Neural cell (in vitro differentiated cells): ENCODE results near the gene CFAP20DC. TPM values are rescaled to one million over a fixed set of nuclear protein-coding genes. Genes with fewer than 3 reads are reported as not detected.

Experiments
- H2AFZ ChIP-seq: fragments of 200-600, 300-800 bp; sonication (generic), shearing (Covaris generic); 2 replicates; pipeline ENCODE4 v1.6.0; 2014; ENCODE audit warnings: low read depth, mild to moderate bottlenecking, antibody characterized with exemption, low read length, moderate library complexity
- H3F3A ChIP-seq: fragments of 200-600 bp; shearing (Covaris generic); 2 replicates; pipeline ENCODE4 v1.6.1; 2016; ENCODE audit warnings: mild to moderate bottlenecking, moderate library complexity, mixed read lengths, antibody characterized with exemption, low read length; ENCODE audit not compliant: insufficient read depth, poor library complexity, severe bottlenecking
- H3K27ac ChIP-seq: fragments of 200-600, 300-800 bp; sonication (generic), shearing (Covaris generic); 2 replicates; pipeline ENCODE4 v1.5.1; 2014; ENCODE audit warnings: mild to moderate bottlenecking, low read length, moderate library complexity
- H3K27me3 ChIP-seq: fragments of 300-800, 200-600 bp; sonication (generic), shearing (Covaris generic); 2 replicates; pipeline ENCODE4 v1.6.0; 2014; ENCODE audit warnings: mild to moderate bottlenecking, low read depth, low read length, moderate library complexity; ENCODE audit not compliant: insufficient read depth
- H3K36me3 ChIP-seq: fragments of 300-800, 200-600 bp; sonication (generic), shearing (Covaris generic); 2 replicates; pipeline ENCODE4 v1.5.1; 2014; ENCODE audit warnings: mild to moderate bottlenecking, antibody characterized with exemption, low read length, moderate library complexity; ENCODE audit not compliant: insufficient read depth
- H3K4me2 ChIP-seq: fragments of 300-800, 200-600 bp; sonication (generic), shearing (Covaris generic); 2 replicates; pipeline ENCODE4 v1.6.0; 2014; ENCODE audit warnings: mild to moderate bottlenecking, low read length
- H3K4me3 ChIP-seq: fragments of 300-800, 200-600 bp; sonication (generic), shearing (Covaris generic); 2 replicates; pipeline ENCODE4 v1.5.1; 2014; ENCODE audit warnings: mild to moderate bottlenecking, low read length, moderate library complexity
- H3K79me2 ChIP-seq: fragments of 200-600 bp; shearing (Covaris generic); replicated peaks from 2 replicates; pipeline ENCODE4 v1.6.0; 2014; ENCODE audit warnings: mild to moderate bottlenecking, low read length, moderate library complexity; ENCODE audit not compliant: insufficient read depth
- H3K9ac ChIP-seq: fragments of 300-800, 200-600 bp; sonication (generic), shearing (Covaris generic); 2 replicates; pipeline ENCODE4 v1.6.1; 2016; ENCODE audit warnings: mild to moderate bottlenecking, low read length, mixed read lengths
- H3K9me2 ChIP-seq: fragments of 200-600 bp; shearing (Covaris generic); 2 replicates; pipeline ENCODE4 v1.6.1; 2016; ENCODE audit warnings: mild to moderate bottlenecking, low read length, mixed read lengths; ENCODE audit not compliant: insufficient read depth
- H3K9me3 ChIP-seq: fragments of 200-600, 300-800 bp; sonication (generic), shearing (Covaris generic); 2 replicates; pipeline ENCODE4 v1.6.1; 2016; ENCODE audit warnings: mild to moderate bottlenecking, mixed run types, low read length, moderate library complexity, mixed read lengths
- H4K20me1 ChIP-seq: fragments of 200-600 bp; shearing (Covaris generic); 2 replicates; pipeline ENCODE4 v1.6.1; 2016; ENCODE audit warnings: mild to moderate bottlenecking, mixed run types; ENCODE audit not compliant: insufficient read depth
- EP300 ChIP-seq: fragments of 450-650 bp; conservative IDR thresholded peaks from 2 replicates; pipeline ENCODE4 v1.6.1; 2014; ENCODE audit warnings: antibody characterized with exemption, mild to moderate bottlenecking, moderate library complexity; ENCODE audit not compliant: poor library complexity, severe bottlenecking
- EZH2 ChIP-seq: fragments of 200-600, 300-800 bp; shearing (Covaris generic), sonication (generic); IDR thresholded peaks from 2 replicates; pipeline ENCODE4 v1.6.1; 2014; ENCODE audit warnings: antibody characterized with exemption, low read length, borderline replicate concordance, mild to moderate bottlenecking; ENCODE audit not compliant: insufficient read depth, poor library complexity, severe bottlenecking
- MXI1 ChIP-seq: fragments of 450-650 bp; conservative IDR thresholded peaks from 2 replicates; pipeline ENCODE4 v1.6.1; 2014; ENCODE audit warnings: antibody characterized with exemption, mild to moderate bottlenecking; ENCODE audit not compliant: poor library complexity, severe bottlenecking
- POLR2AphosphoS5 ChIP-seq: IDR thresholded peaks from 2 replicates; pipeline ENCODE4 v1.6.1; 2012
- RAD21 ChIP-seq: fragments of 450-650 bp; conservative IDR thresholded peaks from 2 replicates; pipeline ENCODE4 v1.6.1; 2014; ENCODE audit warnings: antibody characterized with exemption, mild to moderate bottlenecking, moderate library complexity
- REST ChIP-seq: IDR thresholded peaks from 2 replicates; pipeline ENCODE4 v1.6.1; 2012; ENCODE audit warnings: borderline replicate concordance
- SMC3 ChIP-seq: fragments of 450-650 bp; conservative IDR thresholded peaks from 2 replicates; pipeline ENCODE4 v1.6.1; 2014; ENCODE audit warnings: antibody characterized with exemption, mild to moderate bottlenecking, moderate library complexity; ENCODE audit not compliant: poor library complexity
- TAF1 ChIP-seq: IDR thresholded peaks from 2 replicates; pipeline ENCODE4 v1.6.1; 2012; ENCODE audit warnings: low read depth
- polyA plus RNA-seq: library from polyadenylated mRNA; depleted of rRNA; stranded (reverse); fragments of >200 nt; gene quantifications from 2 replicates; pipeline ENCODE4 v1.2.3, GENCODE V29; 2014
- TF ChIP-seq, protein P1 (sequence below): fragments of 450-650 bp; IDR thresholded peaks from 2 replicates; pipeline ENCODE4 v1.5.1; 2014; ENCODE audit warnings: antibody characterized with exemption, mild to moderate bottlenecking, moderate library complexity; ENCODE audit not compliant: poor library complexity, severe bottlenecking

Gene CFAP20DC
- polyA plus RNA-seq, 1 donor from 2014 or later, result not detected

DNA sequence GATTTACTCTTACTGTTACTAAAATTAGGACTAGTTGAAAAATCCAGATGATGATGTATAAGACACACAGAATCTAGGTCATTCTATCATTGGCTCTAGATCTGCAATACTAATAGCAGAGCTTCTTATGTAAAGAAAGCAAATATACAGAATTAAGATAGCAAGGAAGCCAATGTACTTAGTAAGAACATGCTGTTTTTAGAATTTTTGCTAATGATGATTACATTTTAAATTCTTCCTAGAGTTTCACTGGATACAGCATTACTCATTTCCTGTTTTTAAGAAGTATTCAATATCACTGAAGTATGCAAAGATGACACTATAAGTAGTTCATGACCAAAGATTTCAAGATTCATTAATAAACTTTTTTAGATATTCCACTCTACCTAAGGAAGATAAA, 60.7 kb downstream of the CFAP20DC start:
- H4K20me1 ChIP-seq, result no peaks in the 10 kb centered on the region
- TF ChIP-seq POLR2AphosphoS5 (no peak), EP300 (no peak), SMC3 (no peak), REST (no peak), TAF1 (no peak), RAD21 (no peak), MXI1 (no peak)
- no peaks in the 10 kb centered on the region for H3K9me3 ChIP-seq
- no peaks in the 10 kb centered on the region for H3K9me2 ChIP-seq
- H3K9ac ChIP-seq, result no peak overlapping the region
- H3K27me3 ChIP-seq, result no peaks in the 10 kb centered on the region
- no peak overlapping the region for H3K27ac ChIP-seq
- no peaks in the 10 kb centered on the region for H3F3A ChIP-seq
- no peak overlapping the region for H3K4me3 ChIP-seq
- no peak overlapping the region for H3K4me2 ChIP-seq
- no peaks in the 10 kb centered on the region for H3K36me3 ChIP-seq
- no peak overlapping the region for H2AFZ ChIP-seq
- H3K79me2 ChIP-seq, result no peaks in the 10 kb centered on the region

DNA sequence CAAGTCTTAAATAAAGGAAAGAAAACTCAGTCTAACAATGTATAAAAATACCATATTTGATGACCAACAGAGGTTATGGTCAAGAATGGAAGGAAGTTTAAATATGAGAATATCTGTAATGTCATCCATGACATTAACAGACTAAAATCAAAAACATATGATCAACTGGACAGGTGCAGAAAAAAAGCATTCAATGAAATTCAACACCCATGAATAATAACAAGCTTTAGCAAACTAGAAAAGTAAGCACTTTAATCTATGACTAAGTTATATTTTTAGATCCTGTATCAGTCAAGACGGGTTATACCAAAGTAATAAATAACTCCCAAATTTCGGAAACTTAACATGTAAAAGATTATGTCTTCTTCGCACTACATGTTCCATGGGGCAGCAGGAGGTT, 61.8 kb downstream of the CFAP20DC start:
- Histone ChIP-seq H3K4me3 (no peak overlapping the region), H3K4me2 (no peak overlapping the region), H3K9me3 (no peaks in the 10 kb centered on the region), H3K27me3 (no peaks in the 10 kb centered on the region), H3K9ac (no peak overlapping the region), H3K27ac (no peak overlapping the region), H3K79me2 (no peaks in the 10 kb centered on the region), H2AFZ (no peak overlapping the region), H4K20me1 (no peaks in the 10 kb centered on the region), H3K9me2 (no peaks in the 10 kb centered on the region), H3F3A (no peaks in the 10 kb centered on the region), H3K36me3 (no peaks in the 10 kb centered on the region)
- TF ChIP-seq REST, result no peak
- TF ChIP-seq SMC3, result no peak
- TF ChIP-seq MXI1, result no peak
- TF ChIP-seq EP300, result no peak
- TF ChIP-seq, protein P1, sequence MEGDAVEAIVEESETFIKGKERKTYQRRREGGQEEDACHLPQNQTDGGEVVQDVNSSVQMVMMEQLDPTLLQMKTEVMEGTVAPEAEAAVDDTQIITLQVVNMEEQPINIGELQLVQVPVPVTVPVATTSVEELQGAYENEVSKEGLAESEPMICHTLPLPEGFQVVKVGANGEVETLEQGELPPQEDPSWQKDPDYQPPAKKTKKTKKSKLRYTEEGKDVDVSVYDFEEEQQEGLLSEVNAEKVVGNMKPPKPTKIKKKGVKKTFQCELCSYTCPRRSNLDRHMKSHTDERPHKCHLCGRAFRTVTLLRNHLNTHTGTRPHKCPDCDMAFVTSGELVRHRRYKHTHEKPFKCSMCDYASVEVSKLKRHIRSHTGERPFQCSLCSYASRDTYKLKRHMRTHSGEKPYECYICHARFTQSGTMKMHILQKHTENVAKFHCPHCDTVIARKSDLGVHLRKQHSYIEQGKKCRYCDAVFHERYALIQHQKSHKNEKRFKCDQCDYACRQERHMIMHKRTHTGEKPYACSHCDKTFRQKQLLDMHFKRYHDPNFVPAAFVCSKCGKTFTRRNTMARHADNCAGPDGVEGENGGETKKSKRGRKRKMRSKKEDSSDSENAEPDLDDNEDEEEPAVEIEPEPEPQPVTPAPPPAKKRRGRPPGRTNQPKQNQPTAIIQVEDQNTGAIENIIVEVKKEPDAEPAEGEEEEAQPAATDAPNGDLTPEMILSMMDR, result no peak
- no peak for TF ChIP-seq EZH2
- no peak for TF ChIP-seq TAF1
- TF ChIP-seq POLR2AphosphoS5, result no peak
- no peak for TF ChIP-seq RAD21
